Activated T-cell treated with anti-CD3 and anti-CD28 coated beads, Interleukin-2, amount 50 U/mL, for 48 hours (primary cell): ENCODE measurements around the gene OR10A5.
"Not testable (repeated sequence)": the region's sequence is repeated elsewhere in the genome, so short reads cannot be mapped to it uniquely, and the experiment has no call there.

Experiments used
- DNase-seq, 2 experiments: peaks; one replicate each; pipeline ENCODE4 v3.0.0-alpha.2; 2020

The OR10A5 gene

GRCh38 chr11:6876325-6876724 lies 30.8 kb downstream of the OR10A5 start, which contains the start of gene OR10A4:
OR10A4 (plus strand) TSS chr11:6876625; CDS start chr11:6876648, 23 bp downstream.
- no peak for DNase-seq

GRCh38 chr11:6876914-6877313 lies 31.4 kb downstream of the OR10A5 start:
- DNase-seq, result no peak

GRCh38 chr11:6882751-6883150 lies 37.3 kb downstream of the OR10A5 start:
- no peak for DNase-seq

GRCh38 chr11:6887711-6888110 lies 42.2 kb downstream of the OR10A5 start:
- not testable (repeated sequence) for DNase-seq

- DNase-seq, result no peak
Measured at GRCh38 chr11:6888830-6889229, 43.3 kb downstream of the OR10A5 start.

GRCh38 chr11:6889835-6890234 lies 44.4 kb downstream of the OR10A5 start:
- DNase-seq, result no peak

GRCh38 chr11:6892400-6892799 lies 46.9 kb downstream of the OR10A5 start, which contains the start of gene OR2D2:
OR2D2 (minus strand) TSS chr11:6892500; CDS start chr11:6892500, 0 bp downstream.
- DNase-seq, result no peak

GRCh38 chr11:6894097-6894496 lies 48.6 kb downstream of the OR10A5 start:
- no peak for DNase-seq

- no peak for DNase-seq
Measured at GRCh38 chr11:6895010-6895409, 49.5 kb downstream of the OR10A5 start.
